Neural cell (in vitro differentiated cells): ENCODE data around the gene MID1. TPM values are rescaled to one million over a fixed set of nuclear protein-coding genes. Genes with fewer than 3 reads are reported as not detected.

ENCODE experiments used
- H2AFZ ChIP-seq: fragments of 200-600, 300-800 bp; sonication (generic), shearing (Covaris generic); 2 replicates; pipeline ENCODE4 v1.6.0; 2014; ENCODE audit warnings: low read depth, mild to moderate bottlenecking, antibody characterized with exemption, low read length, moderate library complexity
- H3F3A ChIP-seq: fragments of 200-600 bp; shearing (Covaris generic); 2 replicates; pipeline ENCODE4 v1.6.1; 2016; ENCODE audit warnings: mild to moderate bottlenecking, moderate library complexity, mixed read lengths, antibody characterized with exemption, low read length; ENCODE audit not compliant: insufficient read depth, poor library complexity, severe bottlenecking
- H3K27ac ChIP-seq: fragments of 200-600, 300-800 bp; sonication (generic), shearing (Covaris generic); 2 replicates; pipeline ENCODE4 v1.5.1; 2014; ENCODE audit warnings: mild to moderate bottlenecking, low read length, moderate library complexity
- H3K27me3 ChIP-seq: fragments of 300-800, 200-600 bp; sonication (generic), shearing (Covaris generic); 2 replicates; pipeline ENCODE4 v1.6.0; 2014; ENCODE audit warnings: mild to moderate bottlenecking, low read depth, low read length, moderate library complexity; ENCODE audit not compliant: insufficient read depth
- H3K36me3 ChIP-seq: fragments of 300-800, 200-600 bp; sonication (generic), shearing (Covaris generic); 2 replicates; pipeline ENCODE4 v1.5.1; 2014; ENCODE audit warnings: mild to moderate bottlenecking, antibody characterized with exemption, low read length, moderate library complexity; ENCODE audit not compliant: insufficient read depth
- H3K4me2 ChIP-seq: fragments of 300-800, 200-600 bp; sonication (generic), shearing (Covaris generic); 2 replicates; pipeline ENCODE4 v1.6.0; 2014; ENCODE audit warnings: mild to moderate bottlenecking, low read length
- H3K4me3 ChIP-seq: fragments of 300-800, 200-600 bp; sonication (generic), shearing (Covaris generic); 2 replicates; pipeline ENCODE4 v1.5.1; 2014; ENCODE audit warnings: mild to moderate bottlenecking, low read length, moderate library complexity
- H3K79me2 ChIP-seq: fragments of 200-600 bp; shearing (Covaris generic); replicated peaks from 2 replicates; pipeline ENCODE4 v1.6.0; 2014; ENCODE audit warnings: mild to moderate bottlenecking, low read length, moderate library complexity; ENCODE audit not compliant: insufficient read depth
- H3K9ac ChIP-seq: fragments of 300-800, 200-600 bp; sonication (generic), shearing (Covaris generic); 2 replicates; pipeline ENCODE4 v1.6.1; 2016; ENCODE audit warnings: mild to moderate bottlenecking, low read length, mixed read lengths
- H3K9me2 ChIP-seq: fragments of 200-600 bp; shearing (Covaris generic); 2 replicates; pipeline ENCODE4 v1.6.1; 2016; ENCODE audit warnings: mild to moderate bottlenecking, low read length, mixed read lengths; ENCODE audit not compliant: insufficient read depth
- H3K9me3 ChIP-seq: fragments of 200-600, 300-800 bp; sonication (generic), shearing (Covaris generic); 2 replicates; pipeline ENCODE4 v1.6.1; 2016; ENCODE audit warnings: mild to moderate bottlenecking, mixed run types, low read length, moderate library complexity, mixed read lengths
- H4K20me1 ChIP-seq: fragments of 200-600 bp; shearing (Covaris generic); 2 replicates; pipeline ENCODE4 v1.6.1; 2016; ENCODE audit warnings: mild to moderate bottlenecking, mixed run types; ENCODE audit not compliant: insufficient read depth
- EP300 ChIP-seq: fragments of 450-650 bp; conservative IDR thresholded peaks from 2 replicates; pipeline ENCODE4 v1.6.1; 2014; ENCODE audit warnings: antibody characterized with exemption, mild to moderate bottlenecking, moderate library complexity; ENCODE audit not compliant: poor library complexity, severe bottlenecking
- EZH2 ChIP-seq: fragments of 200-600, 300-800 bp; shearing (Covaris generic), sonication (generic); IDR thresholded peaks from 2 replicates; pipeline ENCODE4 v1.6.1; 2014; ENCODE audit warnings: antibody characterized with exemption, low read length, borderline replicate concordance, mild to moderate bottlenecking; ENCODE audit not compliant: insufficient read depth, poor library complexity, severe bottlenecking
- MXI1 ChIP-seq: fragments of 450-650 bp; conservative IDR thresholded peaks from 2 replicates; pipeline ENCODE4 v1.6.1; 2014; ENCODE audit warnings: antibody characterized with exemption, mild to moderate bottlenecking; ENCODE audit not compliant: poor library complexity, severe bottlenecking
- POLR2AphosphoS5 ChIP-seq: IDR thresholded peaks from 2 replicates; pipeline ENCODE4 v1.6.1; 2012
- RAD21 ChIP-seq: fragments of 450-650 bp; conservative IDR thresholded peaks from 2 replicates; pipeline ENCODE4 v1.6.1; 2014; ENCODE audit warnings: antibody characterized with exemption, mild to moderate bottlenecking, moderate library complexity
- SMC3 ChIP-seq: fragments of 450-650 bp; conservative IDR thresholded peaks from 2 replicates; pipeline ENCODE4 v1.6.1; 2014; ENCODE audit warnings: antibody characterized with exemption, mild to moderate bottlenecking, moderate library complexity; ENCODE audit not compliant: poor library complexity
- TAF1 ChIP-seq: IDR thresholded peaks from 2 replicates; pipeline ENCODE4 v1.6.1; 2012; ENCODE audit warnings: low read depth
- polyA plus RNA-seq: library from polyadenylated mRNA; depleted of rRNA; stranded (reverse); fragments of >200 nt; gene quantifications from 2 replicates; pipeline ENCODE4 v1.2.3, GENCODE V29; 2014
- TF ChIP-seq, protein P1 (sequence below): IDR thresholded peaks from 2 replicates; pipeline ENCODE4 v1.6.1; 2012; ENCODE audit warnings: borderline replicate concordance
- TF ChIP-seq, protein P2 (sequence below): fragments of 450-650 bp; IDR thresholded peaks from 2 replicates; pipeline ENCODE4 v1.5.1; 2014; ENCODE audit warnings: antibody characterized with exemption, mild to moderate bottlenecking, moderate library complexity; ENCODE audit not compliant: poor library complexity, severe bottlenecking

Gene MID1
- polyA plus RNA-seq, 1 donor from 2014 or later: 16.6 TPM

DNA sequence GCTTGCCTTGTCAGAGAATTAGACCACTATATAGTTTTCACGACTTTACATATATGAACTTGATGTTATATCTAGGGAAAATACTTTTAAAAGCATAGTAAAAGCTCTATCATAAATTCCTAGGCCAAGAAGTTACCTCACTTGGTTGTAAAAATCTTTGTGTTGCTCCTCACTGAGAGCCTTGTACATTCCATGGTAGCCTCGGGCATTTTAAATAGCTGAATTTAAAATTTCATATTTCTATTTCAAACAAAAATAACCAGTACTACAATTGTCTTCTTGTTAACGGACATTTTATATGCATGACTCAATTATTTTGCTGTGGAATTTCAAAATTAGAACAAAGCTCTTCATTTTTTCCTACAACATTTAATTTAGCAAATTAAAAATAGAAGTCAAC, 107.6 kb downstream of the MID1 start:
- H3K27ac ChIP-seq: no peak overlapping the region
- no peaks in the 10 kb centered on the region for H3K27me3 ChIP-seq
- no peak overlapping the region for H2AFZ ChIP-seq
- H3K4me2 ChIP-seq: no peak overlapping the region
- H3K9me2 ChIP-seq: no peaks in the 10 kb centered on the region
- no peaks in the 10 kb centered on the region for H4K20me1 ChIP-seq
- no peaks in the 10 kb centered on the region for H3K79me2 ChIP-seq
- no peaks in the 10 kb centered on the region for H3K36me3 ChIP-seq
- TF ChIP-seq RAD21 (no peak), TAF1 (no peak), SMC3 (no peak), MXI1 (no peak), POLR2AphosphoS5 (no peak), EZH2 (no peak)
- TF ChIP-seq, protein P1, sequence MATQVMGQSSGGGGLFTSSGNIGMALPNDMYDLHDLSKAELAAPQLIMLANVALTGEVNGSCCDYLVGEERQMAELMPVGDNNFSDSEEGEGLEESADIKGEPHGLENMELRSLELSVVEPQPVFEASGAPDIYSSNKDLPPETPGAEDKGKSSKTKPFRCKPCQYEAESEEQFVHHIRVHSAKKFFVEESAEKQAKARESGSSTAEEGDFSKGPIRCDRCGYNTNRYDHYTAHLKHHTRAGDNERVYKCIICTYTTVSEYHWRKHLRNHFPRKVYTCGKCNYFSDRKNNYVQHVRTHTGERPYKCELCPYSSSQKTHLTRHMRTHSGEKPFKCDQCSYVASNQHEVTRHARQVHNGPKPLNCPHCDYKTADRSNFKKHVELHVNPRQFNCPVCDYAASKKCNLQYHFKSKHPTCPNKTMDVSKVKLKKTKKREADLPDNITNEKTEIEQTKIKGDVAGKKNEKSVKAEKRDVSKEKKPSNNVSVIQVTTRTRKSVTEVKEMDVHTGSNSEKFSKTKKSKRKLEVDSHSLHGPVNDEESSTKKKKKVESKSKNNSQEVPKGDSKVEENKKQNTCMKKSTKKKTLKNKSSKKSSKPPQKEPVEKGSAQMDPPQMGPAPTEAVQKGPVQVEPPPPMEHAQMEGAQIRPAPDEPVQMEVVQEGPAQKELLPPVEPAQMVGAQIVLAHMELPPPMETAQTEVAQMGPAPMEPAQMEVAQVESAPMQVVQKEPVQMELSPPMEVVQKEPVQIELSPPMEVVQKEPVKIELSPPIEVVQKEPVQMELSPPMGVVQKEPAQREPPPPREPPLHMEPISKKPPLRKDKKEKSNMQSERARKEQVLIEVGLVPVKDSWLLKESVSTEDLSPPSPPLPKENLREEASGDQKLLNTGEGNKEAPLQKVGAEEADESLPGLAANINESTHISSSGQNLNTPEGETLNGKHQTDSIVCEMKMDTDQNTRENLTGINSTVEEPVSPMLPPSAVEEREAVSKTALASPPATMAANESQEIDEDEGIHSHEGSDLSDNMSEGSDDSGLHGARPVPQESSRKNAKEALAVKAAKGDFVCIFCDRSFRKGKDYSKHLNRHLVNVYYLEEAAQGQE: no peak
- TF ChIP-seq, protein P2, sequence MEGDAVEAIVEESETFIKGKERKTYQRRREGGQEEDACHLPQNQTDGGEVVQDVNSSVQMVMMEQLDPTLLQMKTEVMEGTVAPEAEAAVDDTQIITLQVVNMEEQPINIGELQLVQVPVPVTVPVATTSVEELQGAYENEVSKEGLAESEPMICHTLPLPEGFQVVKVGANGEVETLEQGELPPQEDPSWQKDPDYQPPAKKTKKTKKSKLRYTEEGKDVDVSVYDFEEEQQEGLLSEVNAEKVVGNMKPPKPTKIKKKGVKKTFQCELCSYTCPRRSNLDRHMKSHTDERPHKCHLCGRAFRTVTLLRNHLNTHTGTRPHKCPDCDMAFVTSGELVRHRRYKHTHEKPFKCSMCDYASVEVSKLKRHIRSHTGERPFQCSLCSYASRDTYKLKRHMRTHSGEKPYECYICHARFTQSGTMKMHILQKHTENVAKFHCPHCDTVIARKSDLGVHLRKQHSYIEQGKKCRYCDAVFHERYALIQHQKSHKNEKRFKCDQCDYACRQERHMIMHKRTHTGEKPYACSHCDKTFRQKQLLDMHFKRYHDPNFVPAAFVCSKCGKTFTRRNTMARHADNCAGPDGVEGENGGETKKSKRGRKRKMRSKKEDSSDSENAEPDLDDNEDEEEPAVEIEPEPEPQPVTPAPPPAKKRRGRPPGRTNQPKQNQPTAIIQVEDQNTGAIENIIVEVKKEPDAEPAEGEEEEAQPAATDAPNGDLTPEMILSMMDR: no peak
- no peaks in the 10 kb centered on the region for H3F3A ChIP-seq
- no peaks in the 10 kb centered on the region for H3K9me3 ChIP-seq
- no peak overlapping the region for H3K4me3 ChIP-seq
- H3K9ac ChIP-seq: no peak overlapping the region

DNA sequence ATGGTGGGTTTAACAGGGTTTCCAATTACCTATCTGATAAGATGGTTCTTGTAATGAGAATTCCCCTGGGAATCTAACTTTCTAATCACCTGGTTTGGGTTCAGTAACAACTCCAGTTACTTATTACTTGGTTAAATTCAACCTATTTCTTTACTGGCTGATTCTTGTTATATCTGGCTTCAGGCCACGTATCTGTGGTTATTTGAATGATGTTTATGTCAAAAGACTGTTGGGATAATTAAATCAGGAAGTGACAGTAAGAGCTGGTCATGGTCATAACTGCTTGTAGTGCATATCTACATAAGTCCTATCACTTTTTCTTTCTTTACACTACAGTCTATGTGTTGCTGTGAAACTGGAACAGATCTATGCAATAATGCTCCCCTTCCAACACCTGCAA, 108.1 kb downstream of the MID1 start:
- no peak overlapping the region for H3K4me3 ChIP-seq
- H2AFZ ChIP-seq: no peak overlapping the region
- no peak overlapping the region for H3K27ac ChIP-seq
- no peaks in the 10 kb centered on the region for H3K36me3 ChIP-seq
- no peaks in the 10 kb centered on the region for H3K27me3 ChIP-seq
- no peaks in the 10 kb centered on the region for H3K9me3 ChIP-seq
- no peaks in the 10 kb centered on the region for H4K20me1 ChIP-seq
- H3K79me2 ChIP-seq: no peaks in the 10 kb centered on the region
- no peak overlapping the region for H3K9ac ChIP-seq
- TF ChIP-seq, protein P1: no peak
- TF ChIP-seq, protein P2: no peak
- no peak for TF ChIP-seq MXI1
- no peak for TF ChIP-seq RAD21
- no peak for TF ChIP-seq TAF1
- no peak for TF ChIP-seq EP300
- TF ChIP-seq EZH2: no peak
- no peak for TF ChIP-seq SMC3
- no peak for TF ChIP-seq POLR2AphosphoS5
- H3K4me2 ChIP-seq: no peak overlapping the region
- H3F3A ChIP-seq: no peaks in the 10 kb centered on the region
- H3K9me2 ChIP-seq: no peaks in the 10 kb centered on the region
